ENCODE data around the gene YIPF2.

The YIPF2 gene

GRCh38 chr19:10966809-10967208 is 38.4 kb upstream of the YIPF2 start:
- no peaks in the 10 kb centered on the region for H4K20me1 ChIP-seq (ENCODE audit: insufficient read depth, low read length)
- H3F3A ChIP-seq (ENCODE audit: insufficient read depth, low read length): no peaks in the 10 kb centered on the region
- peak overlapping the region; percentile 47 for H3K9ac ChIP-seq (ENCODE audit: low read length)
- peaks cover 83% of the 10 kb centered on the region for H3K4me1 ChIP-seq (ENCODE audit: insufficient read depth, low read length, severe bottlenecking)
- H3K36me3 ChIP-seq (ENCODE audit: insufficient read depth, low read length): peaks cover 28% of the 10 kb centered on the region
- H3K9me2 ChIP-seq (ENCODE audit: low read depth, low read length): no peaks in the 10 kb centered on the region
- TF ChIP-seq CTCF (IDR thresholded peaks at IDR 0.05; ENCODE audit: low read length) (no peak), EZH2 (IDR thresholded peaks at IDR 0.05; ENCODE audit: borderline replicate concordance, low read length) (no peak)
- peak overlapping the region; percentile 98 for H3K27ac ChIP-seq (ENCODE audit: low read depth, low read length, poor library complexity, severe bottlenecking)
- H3K4me3 ChIP-seq (ENCODE audit: low read depth, low read length, poor library complexity, severe bottlenecking): peak overlapping the region; percentile 41
- H3K27me3 ChIP-seq (ENCODE audit: insufficient read depth, low read length): no peaks in the 10 kb centered on the region
- no peaks in the 10 kb centered on the region for H3K9me3 ChIP-seq (ENCODE audit: low read length)
- no peak overlapping the region for H2AFZ ChIP-seq (ENCODE audit: low read length)
- H3K79me2 ChIP-seq (ENCODE audit: insufficient read depth, low read length): peaks cover 96% of the 10 kb centered on the region
- H3K4me2 ChIP-seq (ENCODE audit: low read length): peak overlapping the region; percentile 54

- Histone ChIP-seq H3F3A (ENCODE audit: insufficient read depth, low read length) (no peaks in the 10 kb centered on the region), H3K4me2 (ENCODE audit: low read length) (peak overlapping the region; percentile 54), H4K20me1 (ENCODE audit: insufficient read depth, low read length) (no peaks in the 10 kb centered on the region), H3K27me3 (ENCODE audit: insufficient read depth, low read length) (no peaks in the 10 kb centered on the region), H3K27ac (ENCODE audit: low read depth, low read length, poor library complexity, severe bottlenecking) (peak overlapping the region; percentile 98), H3K9me2 (ENCODE audit: low read depth, low read length) (no peaks in the 10 kb centered on the region), H2AFZ (ENCODE audit: low read length) (no peak overlapping the region), H3K4me3 (ENCODE audit: low read depth, low read length, poor library complexity, severe bottlenecking) (peak overlapping the region; percentile 7), H3K9me3 (ENCODE audit: low read length) (no peaks in the 10 kb centered on the region), H3K4me1 (ENCODE audit: insufficient read depth, low read length, severe bottlenecking) (peaks cover 76% of the 10 kb centered on the region), H3K36me3 (ENCODE audit: insufficient read depth, low read length) (peaks cover 22% of the 10 kb centered on the region), H3K9ac (ENCODE audit: low read length) (peak overlapping the region; percentile 17; the same call in 1 of the 2 replicates), H3K79me2 (ENCODE audit: insufficient read depth, low read length) (peaks cover 88% of the 10 kb centered on the region)
- no peak for TF ChIP-seq CTCF (IDR thresholded peaks at IDR 0.05; ENCODE audit: low read length)
- no peak for TF ChIP-seq EZH2 (IDR thresholded peaks at IDR 0.05; ENCODE audit: borderline replicate concordance, low read length)
Measured at GRCh38 chr19:10965398-10965797, 37.0 kb upstream of the YIPF2 start.

- Histone ChIP-seq H3K27me3 (ENCODE audit: insufficient read depth, low read length) (no peaks in the 10 kb centered on the region), H3K4me3 (ENCODE audit: low read depth, low read length, poor library complexity, severe bottlenecking) (peak overlapping the region; percentile 7), H3K9ac (ENCODE audit: low read length) (peak overlapping the region; percentile 17; the same call in 1 of the 2 replicates), H2AFZ (ENCODE audit: low read length) (no peak overlapping the region), H3K4me1 (ENCODE audit: insufficient read depth, low read length, severe bottlenecking) (peaks cover 75% of the 10 kb centered on the region), H3K9me3 (ENCODE audit: low read length) (no peaks in the 10 kb centered on the region), H3K27ac (ENCODE audit: low read depth, low read length, poor library complexity, severe bottlenecking) (peak overlapping the region; percentile 98), H3K4me2 (ENCODE audit: low read length) (peak overlapping the region; percentile 54), H3K9me2 (ENCODE audit: low read depth, low read length) (no peaks in the 10 kb centered on the region), H3K36me3 (ENCODE audit: insufficient read depth, low read length) (peaks cover 22% of the 10 kb centered on the region), H4K20me1 (ENCODE audit: insufficient read depth, low read length) (no peaks in the 10 kb centered on the region), H3F3A (ENCODE audit: insufficient read depth, low read length) (no peaks in the 10 kb centered on the region), H3K79me2 (ENCODE audit: insufficient read depth, low read length) (peaks cover 83% of the 10 kb centered on the region)
- peak; percentile 65 for TF ChIP-seq CTCF (IDR thresholded peaks at IDR 0.05; ENCODE audit: low read length)
- no peak for TF ChIP-seq EZH2 (IDR thresholded peaks at IDR 0.05; ENCODE audit: borderline replicate concordance, low read length)
Measured at GRCh38 chr19:10964903-10965302, 36.5 kb upstream of the YIPF2 start.
